HFF-Myc (cell line): ENCODE measurements around the gene CPLX1.
A peak's percentile ranks its signal among the peaks of the same experiment; 100 is the strongest.
"Not testable (repeated sequence)": the region's sequence is repeated elsewhere in the genome, so short reads cannot be mapped to it uniquely, and the experiment has no call there.

Source experiments
- DNase-seq: peaks from one replicate; pipeline ENCODE4 v3.0.0-alpha.2; 2011; ENCODE audit warnings: low read depth; ENCODE audit errors: extremely low read depth
- H3K4me3 ChIP-seq: replicated peaks from 2 replicates; pipeline ENCODE4 v1.5.1; 2011; ENCODE audit warnings: low read depth, mild to moderate bottlenecking, control low read depth, low read length
- CTCF ChIP-seq: IDR thresholded peaks from 2 replicates; pipeline ENCODE4 v1.5.1; 2012; ENCODE audit warnings: mild to moderate bottlenecking, low read depth, low read length, control low read depth; ENCODE audit errors: missing control alignments

CPLX1 gene

GRCh38 chr4:784401-785331 lies 41.3 kb downstream of the CPLX1 start:
- TF ChIP-seq CTCF = no peak
- no peak for DNase-seq
- H3K4me3 ChIP-seq = no peak overlapping the region

- peak; percentile 95 for DNase-seq
- peak overlapping the region; percentile 97 for H3K4me3 ChIP-seq
- no peak for TF ChIP-seq CTCF
Observed at GRCh38 chr4:781493-782216, 44.3 kb downstream of the CPLX1 start.

GRCh38 chr4:780716-781492 lies 45.0 kb downstream of the CPLX1 start:
- DNase-seq = no peak
- TF ChIP-seq CTCF = no peak
- peak overlapping the region; percentile 97 for H3K4me3 ChIP-seq

GRCh38 chr4:780255-780654 lies 45.7 kb downstream of the CPLX1 start:
- peak overlapping the region; percentile 97 for H3K4me3 ChIP-seq
- not testable (repeated sequence) for DNase-seq

GRCh38 chr4:779555-779954 lies 46.4 kb downstream of the CPLX1 start:
- DNase-seq = no peak
- H3K4me3 ChIP-seq = no peak overlapping the region
- no peak for TF ChIP-seq CTCF

GRCh38 chr4:777520-778262 lies 48.2 kb downstream of the CPLX1 start:
- TF ChIP-seq CTCF = no peak
- no peak overlapping the region for H3K4me3 ChIP-seq

More at GRCh38 chr4:777520-778262, 48.2 kb downstream of the CPLX1 start:
- DNase-seq = no peak
